HCT116 (cell line): ENCODE data around the gene FAM47A. TPM values are rescaled to one million over a fixed set of nuclear protein-coding genes. Genes with fewer than 3 reads are reported as not detected.

Source experiments
- ATAC-seq: fragments of 200-7000 bp; cut with Tn5 transposase; 2 replicates; pipeline ENCODE4 v1.9.1; 2020; ENCODE audit warnings: mild to moderate bottlenecking, moderate library complexity
- BruUV-seq: library from RNA; stranded (reverse); fragments of 400-500 nt; replicated peaks from 2 replicates; lab custom pipeline; 2021; lab: Mats Ljungman, UMichigan
- CTCF ChIA-PET: fragments of 300-600 bp; sonication (Branson Sonifier 250); formaldehyde crosslinking; loops from one replicate; lab custom pipeline; 2021; ENCODE audit warnings: antibody characterized with exemption; lab: Charles Lee
- POLR2A ChIA-PET: fragments of 300-600, 350-600 bp; sonication (Branson Sonifier 250); formaldehyde crosslinking; loops from one replicate; lab custom pipeline; 2021; ENCODE audit warnings: antibody characterized with exemption; lab: Charles Lee
- RAD21 ChIA-PET, 2 experiments: fragments of 300-600 bp; sonication (Branson Sonifier 250); formaldehyde crosslinking; loops; one replicate each; lab custom pipeline; 2023; ENCODE audit warnings: low total read pairs in 2 of 2; ENCODE audit not compliant: uncharacterized antibody in 2 of 2, unreplicated experiment in 2 of 2, low non-redundant PET in 1 of 2; lab: Charles Lee
- DNase-seq: peaks from one replicate; pipeline ENCODE4 v3.0.0-alpha.2; 2010; ENCODE audit warnings: low read depth, low spot score
- H2AFZ ChIP-seq: fragments of 200-600 bp; shearing (Covaris generic), sonication (generic); 2 replicates; pipeline ENCODE4 v1.6.1; 2017; ENCODE audit warnings: low read depth, mixed run types, mixed read lengths, antibody characterized with exemption, low read length; ENCODE audit not compliant: poor library complexity, severe bottlenecking
- H3K27ac ChIP-seq: 2 replicates; pipeline ENCODE4 v1.5.1; 2012; ENCODE audit warnings: low read depth, low read length
- H3K27me3 ChIP-seq: fragments of 200-600 bp; sonication (generic); 2 replicates; pipeline ENCODE4 v1.6.1; 2016; ENCODE audit warnings: mixed run types, low read length, mixed read lengths; ENCODE audit not compliant: insufficient read depth
- H3K36me3 ChIP-seq, 2 experiments: fragments of 200-500 bp in 1 of 2; fragments of 200-600 bp in 1 of 2; sonication (Bioruptor generic) in 1 of 2; sonication (generic) in 1 of 2; 2 replicates each; pipeline versions ENCODE4 v1.5.1 to v1.6.1; 2014 to 2016; ENCODE audit warnings: low read length in 2 of 2, inconsistent platforms in 1 of 2, mixed read lengths in 1 of 2, mixed run types in 1 of 2; ENCODE audit not compliant: insufficient read depth in 2 of 2, control insufficient read depth in 1 of 2
- H3K4me1 ChIP-seq, 2 experiments: fragments of 200-600 bp in 1 of 2; sonication (generic) in 1 of 2; 2 replicates each; pipeline versions ENCODE4 v1.5.1 to v1.6.1; 2012 to 2017; ENCODE audit warnings: low read length in 2 of 2, inconsistent platforms in 1 of 2, mild to moderate bottlenecking in 1 of 2, mixed read lengths in 1 of 2, mixed run types in 1 of 2, moderate library complexity in 1 of 2; ENCODE audit not compliant: insufficient read depth in 2 of 2, control insufficient read depth in 1 of 2
- H3K4me2 ChIP-seq: fragments of 200-600 bp; sonication (generic); 2 replicates; pipeline ENCODE4 v1.6.1; 2017; ENCODE audit warnings: mixed run types, low read length, mixed read lengths
- H3K4me3 ChIP-seq, 2 experiments: fragments of 200-600 bp in 1 of 2; sonication (generic) in 1 of 2; replicated peaks in 1 of 2; 2 replicates each; pipeline ENCODE4 v1.5.1; 2011 to 2016; ENCODE audit warnings: low read length in 2 of 2, control low read depth in 1 of 2, low read depth in 1 of 2, mild to moderate bottlenecking in 1 of 2, mixed read lengths in 1 of 2, mixed run types in 1 of 2
- H3K79me2 ChIP-seq: fragments of 200-600 bp; sonication (generic); 2 replicates; pipeline ENCODE4 v1.6.1; 2017; ENCODE audit warnings: mild to moderate bottlenecking, mixed run types, low read length, moderate library complexity, mixed read lengths; ENCODE audit not compliant: insufficient read depth
- H3K9ac ChIP-seq: fragments of 200-600 bp; sonication (generic); 2 replicates; pipeline ENCODE4 v1.6.1; 2016; ENCODE audit warnings: low read length, mixed read lengths
- H3K9me2 ChIP-seq: fragments of 200-600 bp; sonication (generic), shearing (Covaris generic); 2 replicates; pipeline ENCODE4 v1.6.1; 2017; ENCODE audit warnings: mixed run types, mild to moderate bottlenecking, moderate library complexity; ENCODE audit not compliant: insufficient read depth
- H3K9me3 ChIP-seq, 2 experiments: fragments of 200-500 bp in 1 of 2; fragments of 200-600 bp in 1 of 2; sonication (Bioruptor generic) in 1 of 2; sonication (generic) in 1 of 2; 2 replicates each; pipeline ENCODE4 v1.6.1; 2014 to 2017; ENCODE audit warnings: low read length in 2 of 2, mixed read lengths in 2 of 2, inconsistent platforms in 1 of 2, low read depth in 1 of 2, mild to moderate bottlenecking in 1 of 2, mixed run types in 1 of 2, moderate library complexity in 1 of 2; ENCODE audit not compliant: control insufficient read depth in 1 of 2, insufficient read depth in 1 of 2
- H4K20me1 ChIP-seq: fragments of 200-600 bp; sonication (generic), shearing (Covaris generic); 2 replicates; pipeline ENCODE4 v1.6.1; 2017; ENCODE audit warnings: mixed run types, mild to moderate bottlenecking, moderate library complexity; ENCODE audit not compliant: insufficient read depth
- ATF3 ChIP-seq: IDR thresholded peaks from 2 replicates; pipeline ENCODE4 v1.6.1; 2012
- CBX3 ChIP-seq: IDR thresholded peaks from 2 replicates; pipeline ENCODE4 v1.6.1; 2012; ENCODE audit warnings: low read depth
- CTCF ChIP-seq, 3 experiments: fragments of 200-600 bp in 1 of 3; sonication (generic) in 1 of 3; IDR thresholded peaks in 2 of 3; conservative IDR thresholded peaks in 1 of 3; 2 replicates each; pipeline ENCODE4 v1.5.1; 2012 to 2017; ENCODE audit warnings: low read depth in 2 of 3, low read length in 2 of 3, antibody characterized with exemption in 1 of 3, borderline replicate concordance in 1 of 3, control low read depth in 1 of 3, mild to moderate bottlenecking in 1 of 3, mixed read lengths in 1 of 3, mixed run types in 1 of 3, moderate library complexity in 1 of 3; ENCODE audit not compliant: insufficient read depth in 1 of 3
- EGR1 ChIP-seq: IDR thresholded peaks from 2 replicates; pipeline ENCODE4 v1.6.1; 2012; ENCODE audit warnings: low read depth
- ELF1 ChIP-seq: IDR thresholded peaks from 2 replicates; pipeline ENCODE4 v1.6.1; 2012; ENCODE audit warnings: low read depth, borderline replicate concordance
- EZH2 ChIP-seq: fragments of 200-600 bp; sonication (generic); IDR thresholded peaks from 2 replicates; pipeline ENCODE4 v1.6.1; 2017; ENCODE audit warnings: antibody characterized with exemption, mixed run types
- EZH2phosphoT487 ChIP-seq: fragments of 200-600 bp; IDR thresholded peaks from 2 replicates; pipeline ENCODE4 v1.6.1; 2018; ENCODE audit warnings: antibody characterized with exemption, borderline replicate concordance
- FOSL1 ChIP-seq: IDR thresholded peaks from 2 replicates; pipeline ENCODE4 v1.6.1; 2012; ENCODE audit warnings: low read depth
- JUND ChIP-seq: IDR thresholded peaks from 2 replicates; pipeline ENCODE4 v1.6.1; 2012
- MAX ChIP-seq: IDR thresholded peaks from 2 replicates; pipeline ENCODE4 v1.6.1; 2012
- POLR2A ChIP-seq: IDR thresholded peaks from 2 replicates; pipeline ENCODE4 v1.7.0; 2011; ENCODE audit warnings: borderline replicate concordance; ENCODE audit not compliant: insufficient read depth, insufficient read length; ENCODE audit errors: extremely low read depth
- RAD21 ChIP-seq: IDR thresholded peaks from 2 replicates; pipeline ENCODE4 v1.6.1; 2012; ENCODE audit warnings: low read depth, mild to moderate bottlenecking
- REST ChIP-seq: IDR thresholded peaks from 2 replicates; pipeline ENCODE4 v1.6.1; 2012; ENCODE audit warnings: low read depth
- SIN3A ChIP-seq: IDR thresholded peaks from 2 replicates; pipeline ENCODE4 v1.6.1; 2012; ENCODE audit warnings: low read depth
- TCF7L2 ChIP-seq: IDR thresholded peaks from 2 replicates; pipeline ENCODE4 v1.7.0; 2011; ENCODE audit warnings: borderline replicate concordance, inconsistent platforms; ENCODE audit not compliant: insufficient read depth, insufficient read length; ENCODE audit errors: extremely low read depth
- YY1 ChIP-seq: IDR thresholded peaks from 2 replicates; pipeline ENCODE4 v1.6.1; 2011; ENCODE audit warnings: low read length, low read depth, moderate library complexity, mild to moderate bottlenecking; ENCODE audit not compliant: insufficient replicate concordance; ENCODE audit errors: extremely low read depth
- ZBTB33 ChIP-seq: IDR thresholded peaks from 2 replicates; pipeline ENCODE4 v1.6.1; 2011; ENCODE audit warnings: mild to moderate bottlenecking, low read length, moderate library complexity; ENCODE audit not compliant: insufficient replicate concordance; ENCODE audit errors: extremely low read depth
- ZFX ChIP-seq: fragments of 450-650 bp; IDR thresholded peaks from 2 replicates; pipeline ENCODE4 v1.6.1; 2017
- ZNF274 ChIP-seq: fragments of 200-500 bp; sonication (Bioruptor generic); IDR thresholded peaks from 2 replicates; pipeline ENCODE4 v1.6.1; 2014; ENCODE audit warnings: mild to moderate bottlenecking, low read depth, low read length, inconsistent platforms
- intact Hi-C: fragments of 100-400 bp; cut with micrococcal nuclease; formaldehyde crosslinking; loops from 2 replicates; pipeline ENCODE4 v1.10.0; 2022
- total RNA-seq: library from RNA; stranded (reverse); gene quantifications from one replicate; pipeline ENCODE4 v1.2.1, GENCODE V29; 2021; ENCODE audit not compliant: unreplicated experiment

Gene FAM47A
- total RNA-seq, 1 experiment from 2014 or later, result not detected

- Histone ChIP-seq H3K4me2 (no peak overlapping the region), H3K9me2 (no peaks in the 10 kb centered on the region), H4K20me1 (no peaks in the 10 kb centered on the region), H3K4me1 (no peaks in the 10 kb centered on the region), H3K9ac (no peak overlapping the region), H3K27me3 (no peaks in the 10 kb centered on the region), H3K27ac (no peak overlapping the region), H3K9me3 (no peaks in the 10 kb centered on the region), H3K79me2 (no peaks in the 10 kb centered on the region), H3K36me3 (no peaks in the 10 kb centered on the region), H3K4me3 (no peak overlapping the region), H2AFZ (no peak overlapping the region)
- intact Hi-C loops, result no loop called here
- BruUV-seq, result no TSS peak
- CTCF ChIA-PET, result no interaction called here
- DNase-seq (no peak), ATAC-seq (no peak)
- TF ChIP-seq MAX, result no peak
- no peak for TF ChIP-seq SIN3A
- no peak for TF ChIP-seq CBX3
- TF ChIP-seq ELF1, result no peak
- no peak for TF ChIP-seq YY1
- TF ChIP-seq REST, result no peak
- TF ChIP-seq ZFX, result no peak
- TF ChIP-seq ATF3, result no peak
- no peak for TF ChIP-seq ZBTB33
- TF ChIP-seq RAD21, result no peak
- TF ChIP-seq FOSL1, result no peak
- no peak for TF ChIP-seq CTCF (IDR thresholded peaks at IDR 0.05 in 2 of 3, conservative IDR thresholded peaks at IDR 0.05 in 1 of 3; ENCODE audit: borderline replicate concordance in 1 of 3, insufficient read depth in 1 of 3, low read depth in 2 of 3, low read length in 2 of 3)
- no peak for TF ChIP-seq EZH2
- TF ChIP-seq ZNF274, result no peak
- no peak for TF ChIP-seq POLR2A
- TF ChIP-seq TCF7L2, result no peak
- no peak for TF ChIP-seq EGR1
- TF ChIP-seq EZH2phosphoT487, result no peak
- TF ChIP-seq JUND, result no peak
- POLR2A ChIA-PET, result no interaction called here
- RAD21 ChIA-PET, result no interaction called here
Measured at GRCh38 chrX:34147345-34147744, 15.2 kb upstream of the FAM47A start.
